GM18526 (cell line): ENCODE data around the gene PTPN20.

Experiments
- POLR2A ChIP-seq: IDR thresholded peaks from 3 replicates; pipeline ENCODE4 v1.6.1; 2011; ENCODE audit not compliant: insufficient read length; ENCODE audit errors: extremely low read depth

Gene PTPN20

DNA sequence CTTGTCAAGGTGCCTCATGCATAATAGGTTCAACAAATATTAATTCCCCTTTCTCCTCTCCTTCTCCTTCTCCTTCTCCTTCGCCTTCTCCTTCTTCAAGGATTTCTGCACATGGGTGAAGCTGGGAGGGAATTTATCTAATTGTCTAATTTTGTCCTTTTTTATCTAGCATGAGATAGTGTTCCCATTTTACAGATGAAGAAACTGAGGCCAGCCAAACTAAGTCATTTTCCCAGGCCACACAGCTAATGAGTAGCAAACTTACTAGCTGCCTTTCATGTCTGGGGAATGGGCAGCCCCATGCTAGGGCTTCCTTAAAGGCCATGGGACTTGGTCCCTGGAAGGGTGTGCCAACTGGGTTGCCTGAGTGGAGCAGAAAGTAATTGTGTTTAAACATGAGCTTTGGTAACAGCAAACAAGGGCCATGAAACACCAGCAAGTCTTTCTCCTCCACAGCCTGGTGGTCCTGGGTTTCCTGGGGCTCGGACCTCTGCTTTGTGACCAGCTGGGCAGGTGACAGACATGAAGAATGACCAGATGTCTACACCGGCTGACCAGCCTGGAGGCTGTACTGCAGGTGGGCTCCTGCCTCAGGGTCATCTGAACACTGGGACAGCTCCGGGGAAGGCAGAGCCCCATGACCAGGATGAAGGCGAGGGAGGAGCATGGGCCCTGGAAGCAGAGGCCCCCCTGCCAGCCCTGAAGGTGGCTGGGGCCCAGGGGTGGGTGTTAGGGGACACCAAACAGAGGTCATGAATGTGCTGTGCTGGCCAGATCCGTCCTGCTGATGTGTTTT lies 138.0 kb downstream of the PTPN20 start:
- TF ChIP-seq POLR2A: no peak

DNA sequence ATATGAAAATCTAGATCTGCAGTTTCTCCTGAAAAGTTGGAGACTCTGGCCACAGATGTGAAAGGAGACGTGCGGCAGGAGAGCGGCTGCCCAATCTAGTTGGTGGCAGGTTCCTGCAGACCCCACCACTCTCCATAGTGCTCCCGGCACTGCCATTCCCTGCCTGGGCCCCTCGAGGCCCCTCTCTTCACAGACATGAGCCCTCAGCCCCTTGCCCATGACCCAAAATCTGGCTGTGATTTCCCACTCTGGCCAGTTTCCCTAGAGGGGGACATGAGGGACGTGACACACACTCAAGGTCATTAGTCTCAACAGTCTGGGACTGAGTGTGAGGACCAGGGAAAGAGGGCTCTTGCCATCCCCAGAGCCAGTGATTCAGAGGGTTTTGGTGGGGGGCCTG lies 138.7 kb downstream of the PTPN20 start:
- no peak for TF ChIP-seq POLR2A

- no peak for TF ChIP-seq POLR2A
These were observed 139.6 kb downstream of the PTPN20 start for GRCh38 chr10:47050618-47051455.

- TF ChIP-seq POLR2A: no peak
These were observed 140.6 kb downstream of the PTPN20 start for GRCh38 chr10:47051741-47052238.
